HL-60 (cell line): ENCODE results near the gene PAFAH1B2.

Experiments
- DNase-seq, 2 experiments: peaks; one replicate each; pipeline ENCODE4 v3.0.0-alpha.2; 2010 to 2020; ENCODE audit warnings: low read depth in 1 of 2, low spot score in 1 of 2
- H3K27ac ChIP-seq: fragments of 250-450 bp; sonication (Bioruptor Pico); replicated peaks from 2 replicates; pipeline ENCODE4 v1.5.1; 2020; ENCODE audit warnings: mild to moderate bottlenecking, moderate library complexity
- H3K27me3 ChIP-seq: fragments of 250-450 bp; sonication (Bioruptor Pico); 2 replicates; pipeline ENCODE4 v1.5.1; 2021; ENCODE audit warnings: mild to moderate bottlenecking, moderate library complexity; ENCODE audit not compliant: insufficient read depth, poor library complexity, severe bottlenecking
- H3K4me3 ChIP-seq: replicated peaks from 2 replicates; pipeline ENCODE4 v1.5.1; 2011; ENCODE audit warnings: mild to moderate bottlenecking, control low read depth, low read length; ENCODE audit not compliant: insufficient read depth
- GABPA ChIP-seq: IDR thresholded peaks from 2 replicates; pipeline ENCODE4 v1.6.1; 2012; ENCODE audit warnings: low read depth
- POLR2AphosphoS5 ChIP-seq: IDR thresholded peaks from 2 replicates; pipeline ENCODE4 v1.6.1; 2012; ENCODE audit warnings: low read depth
- SPI1 ChIP-seq: IDR thresholded peaks from 2 replicates; pipeline ENCODE4 v1.6.1; 2012; ENCODE audit warnings: low read depth, mild to moderate bottlenecking, borderline replicate concordance
- TF ChIP-seq, protein P1 (sequence below): IDR thresholded peaks from one replicate; pipeline ENCODE4 v1.5.1; 2011; ENCODE audit warnings: low read length, control low read depth, inconsistent platforms; ENCODE audit not compliant: insufficient read depth
- TF ChIP-seq, protein P2 (sequence below): IDR thresholded peaks from 2 replicates; pipeline ENCODE4 v1.6.1; 2012; ENCODE audit warnings: low read depth; ENCODE audit not compliant: insufficient replicate concordance

Gene PAFAH1B2

DNA sequence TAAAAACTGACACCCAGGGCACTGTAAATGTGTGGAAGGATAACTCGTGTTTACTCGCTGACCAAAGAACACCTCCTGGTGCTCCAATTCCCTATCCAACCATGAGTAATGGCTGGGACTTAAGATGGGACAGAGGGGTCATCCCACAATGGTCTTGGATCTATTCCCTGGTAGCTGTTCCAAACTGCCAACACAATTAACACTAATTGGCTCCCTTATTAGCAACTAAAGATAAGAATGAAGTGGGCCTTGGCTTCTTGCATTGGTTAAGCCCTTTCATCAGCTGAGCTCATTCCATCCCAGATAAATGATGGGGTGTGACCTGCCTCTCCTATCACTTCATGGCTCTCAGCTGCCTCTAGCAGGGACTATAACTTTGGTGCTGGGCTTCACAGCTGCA lies 44.4 kb upstream of the PAFAH1B2 start:
- Histone ChIP-seq H3K27ac (no peak overlapping the region), H3K27me3 (no peaks in the 10 kb centered on the region), H3K4me3 (no peak overlapping the region)
- no peak for TF ChIP-seq SPI1
- TF ChIP-seq POLR2AphosphoS5: no peak
- TF ChIP-seq GABPA: no peak
- TF ChIP-seq, protein P1, sequence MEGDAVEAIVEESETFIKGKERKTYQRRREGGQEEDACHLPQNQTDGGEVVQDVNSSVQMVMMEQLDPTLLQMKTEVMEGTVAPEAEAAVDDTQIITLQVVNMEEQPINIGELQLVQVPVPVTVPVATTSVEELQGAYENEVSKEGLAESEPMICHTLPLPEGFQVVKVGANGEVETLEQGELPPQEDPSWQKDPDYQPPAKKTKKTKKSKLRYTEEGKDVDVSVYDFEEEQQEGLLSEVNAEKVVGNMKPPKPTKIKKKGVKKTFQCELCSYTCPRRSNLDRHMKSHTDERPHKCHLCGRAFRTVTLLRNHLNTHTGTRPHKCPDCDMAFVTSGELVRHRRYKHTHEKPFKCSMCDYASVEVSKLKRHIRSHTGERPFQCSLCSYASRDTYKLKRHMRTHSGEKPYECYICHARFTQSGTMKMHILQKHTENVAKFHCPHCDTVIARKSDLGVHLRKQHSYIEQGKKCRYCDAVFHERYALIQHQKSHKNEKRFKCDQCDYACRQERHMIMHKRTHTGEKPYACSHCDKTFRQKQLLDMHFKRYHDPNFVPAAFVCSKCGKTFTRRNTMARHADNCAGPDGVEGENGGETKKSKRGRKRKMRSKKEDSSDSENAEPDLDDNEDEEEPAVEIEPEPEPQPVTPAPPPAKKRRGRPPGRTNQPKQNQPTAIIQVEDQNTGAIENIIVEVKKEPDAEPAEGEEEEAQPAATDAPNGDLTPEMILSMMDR: no peak
- TF ChIP-seq, protein P2, sequence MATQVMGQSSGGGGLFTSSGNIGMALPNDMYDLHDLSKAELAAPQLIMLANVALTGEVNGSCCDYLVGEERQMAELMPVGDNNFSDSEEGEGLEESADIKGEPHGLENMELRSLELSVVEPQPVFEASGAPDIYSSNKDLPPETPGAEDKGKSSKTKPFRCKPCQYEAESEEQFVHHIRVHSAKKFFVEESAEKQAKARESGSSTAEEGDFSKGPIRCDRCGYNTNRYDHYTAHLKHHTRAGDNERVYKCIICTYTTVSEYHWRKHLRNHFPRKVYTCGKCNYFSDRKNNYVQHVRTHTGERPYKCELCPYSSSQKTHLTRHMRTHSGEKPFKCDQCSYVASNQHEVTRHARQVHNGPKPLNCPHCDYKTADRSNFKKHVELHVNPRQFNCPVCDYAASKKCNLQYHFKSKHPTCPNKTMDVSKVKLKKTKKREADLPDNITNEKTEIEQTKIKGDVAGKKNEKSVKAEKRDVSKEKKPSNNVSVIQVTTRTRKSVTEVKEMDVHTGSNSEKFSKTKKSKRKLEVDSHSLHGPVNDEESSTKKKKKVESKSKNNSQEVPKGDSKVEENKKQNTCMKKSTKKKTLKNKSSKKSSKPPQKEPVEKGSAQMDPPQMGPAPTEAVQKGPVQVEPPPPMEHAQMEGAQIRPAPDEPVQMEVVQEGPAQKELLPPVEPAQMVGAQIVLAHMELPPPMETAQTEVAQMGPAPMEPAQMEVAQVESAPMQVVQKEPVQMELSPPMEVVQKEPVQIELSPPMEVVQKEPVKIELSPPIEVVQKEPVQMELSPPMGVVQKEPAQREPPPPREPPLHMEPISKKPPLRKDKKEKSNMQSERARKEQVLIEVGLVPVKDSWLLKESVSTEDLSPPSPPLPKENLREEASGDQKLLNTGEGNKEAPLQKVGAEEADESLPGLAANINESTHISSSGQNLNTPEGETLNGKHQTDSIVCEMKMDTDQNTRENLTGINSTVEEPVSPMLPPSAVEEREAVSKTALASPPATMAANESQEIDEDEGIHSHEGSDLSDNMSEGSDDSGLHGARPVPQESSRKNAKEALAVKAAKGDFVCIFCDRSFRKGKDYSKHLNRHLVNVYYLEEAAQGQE: no peak
- DNase-seq: no peak

DNA sequence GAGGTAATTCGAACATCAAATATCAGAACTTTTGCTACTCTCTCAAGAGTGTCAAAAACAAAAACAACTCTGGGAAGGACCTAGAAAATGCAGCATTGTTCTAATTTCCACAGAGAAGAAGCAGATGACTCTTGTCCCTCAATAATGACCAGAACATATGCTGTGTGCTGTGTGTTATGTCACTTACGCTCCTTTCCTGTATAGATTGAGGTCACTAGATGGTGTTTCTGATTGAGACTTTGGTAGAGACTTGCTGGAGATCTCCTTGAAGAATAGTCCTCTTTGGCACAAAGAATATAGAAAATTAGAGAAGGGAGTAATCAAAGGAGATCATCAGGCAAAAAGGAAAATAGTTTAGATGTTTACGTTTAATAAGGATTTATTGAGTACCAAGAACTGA lies 43.5 kb upstream of the PAFAH1B2 start:
- Histone ChIP-seq H3K27ac (no peak overlapping the region), H3K4me3 (no peak overlapping the region), H3K27me3 (no peaks in the 10 kb centered on the region)
- no peak for DNase-seq
- TF ChIP-seq SPI1 (no peak), POLR2AphosphoS5 (no peak), GABPA (no peak)
- TF ChIP-seq, protein P1: no peak
- TF ChIP-seq, protein P2: no peak

DNA sequence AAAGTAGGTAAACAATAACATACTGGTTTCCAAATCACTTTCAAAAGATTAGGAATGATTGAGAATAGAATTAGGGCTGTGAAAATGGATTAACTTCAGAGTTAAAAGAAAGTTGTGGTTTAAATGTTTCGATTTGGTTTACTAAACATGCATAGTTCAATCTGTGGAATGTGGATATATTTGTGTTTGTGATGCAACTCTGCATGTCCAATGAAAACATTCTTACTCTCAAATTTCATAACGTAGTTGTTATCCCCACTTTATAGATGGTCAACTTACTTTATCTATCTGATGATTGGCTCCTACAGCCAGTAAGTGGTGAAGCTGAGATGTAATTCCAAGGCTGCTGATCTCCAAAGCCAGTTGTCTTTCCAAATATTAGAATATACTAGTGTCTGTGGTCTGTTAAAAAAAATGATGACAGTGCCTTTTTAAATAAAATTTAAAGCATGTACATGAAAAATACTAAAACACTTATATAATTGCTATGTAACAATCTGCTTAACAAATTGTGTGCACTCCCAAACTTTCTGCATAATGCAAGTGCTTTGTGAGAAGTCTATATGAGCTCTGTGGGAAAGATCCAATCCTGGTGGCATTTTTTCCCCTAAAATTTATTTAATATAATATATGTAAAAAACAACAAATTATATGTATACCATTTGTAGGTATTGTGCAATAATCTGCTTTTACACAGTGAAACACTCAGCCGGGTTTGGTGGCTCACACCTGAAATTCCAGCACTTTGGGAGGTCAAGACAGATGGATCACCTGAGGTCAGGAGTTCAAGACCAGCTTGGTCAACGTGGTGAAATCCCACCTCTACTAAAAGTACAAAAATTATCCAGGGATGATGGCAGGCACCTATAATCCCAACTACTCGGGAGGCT lies 36.1 kb upstream of the PAFAH1B2 start:
- DNase-seq: no peak
- Histone ChIP-seq H3K27me3 (no peaks in the 10 kb centered on the region), H3K27ac (no peak overlapping the region), H3K4me3 (no peak overlapping the region)
- TF ChIP-seq, protein P1: no peak
- no peak for TF ChIP-seq SPI1
- TF ChIP-seq, protein P2: no peak
- no peak for TF ChIP-seq GABPA
- no peak for TF ChIP-seq POLR2AphosphoS5
